Neuronal stem cell (in vitro differentiated cells): ENCODE data around the gene C2CD4D.

ENCODE experiments used
- DNase-seq: peaks from one replicate; pipeline ENCODE4 v3.0.0-alpha.2; 2013; ENCODE audit warnings: low spot score
- H2AFZ ChIP-seq: one replicate; pipeline ENCODE4 v1.6.1; 2013; ENCODE audit warnings: mild to moderate bottlenecking, low read length, inconsistent platforms
- H2AK5ac ChIP-seq: 2 replicates; pipeline ENCODE4 v1.6.1; 2013; ENCODE audit warnings: low read depth, mild to moderate bottlenecking, inconsistent platforms, low read length, moderate library complexity, mixed read lengths
- H2BK120ac ChIP-seq: 2 replicates; pipeline ENCODE4 v1.6.1; 2013; ENCODE audit warnings: low read depth, mild to moderate bottlenecking, inconsistent platforms, low read length, moderate library complexity, mixed read lengths
- H2BK12ac ChIP-seq: one replicate; pipeline ENCODE4 v1.6.1; 2013; ENCODE audit warnings: low read length, inconsistent platforms
- H2BK15ac ChIP-seq: 2 replicates; pipeline ENCODE4 v1.6.1; 2013; ENCODE audit warnings: mild to moderate bottlenecking, low read length, inconsistent platforms, mixed read lengths
- H2BK5ac ChIP-seq: one replicate; pipeline ENCODE4 v1.6.1; 2013; ENCODE audit warnings: inconsistent platforms, mild to moderate bottlenecking, low read length, moderate library complexity
- H3K14ac ChIP-seq: one replicate; pipeline ENCODE4 v1.6.1; 2013; ENCODE audit warnings: low read length, inconsistent platforms
- H3K18ac ChIP-seq: 2 replicates; pipeline ENCODE4 v1.6.1; 2013; ENCODE audit warnings: low read length, inconsistent platforms
- H3K23ac ChIP-seq: 2 replicates; pipeline ENCODE4 v1.6.1; 2013; ENCODE audit warnings: low read depth, mild to moderate bottlenecking, mixed read lengths, low read length, inconsistent platforms; ENCODE audit not compliant: poor library complexity
- H3K27ac ChIP-seq: replicated peaks from 3 replicates; pipeline ENCODE4 v1.5.1; 2013; ENCODE audit warnings: low read length, inconsistent platforms
- H3K27me3 ChIP-seq, 3 experiments: 2 replicates each; pipeline ENCODE4 v1.6.1; 2013; ENCODE audit warnings: low read length in 3 of 3, mild to moderate bottlenecking in 2 of 3, inconsistent platforms in 1 of 3, low read depth in 1 of 3, mixed read lengths in 1 of 3, moderate library complexity in 1 of 3; ENCODE audit not compliant: control insufficient read depth in 3 of 3, insufficient read depth in 3 of 3
- H3K36me3 ChIP-seq, 2 donors: replicated peaks in 1 of 2; 2 replicates each; pipeline ENCODE4 v1.6.1; 2013; ENCODE audit warnings: low read length in 2 of 2; ENCODE audit not compliant: control insufficient read depth in 2 of 2, insufficient read depth in 2 of 2
- H3K4ac ChIP-seq: 2 replicates; pipeline ENCODE4 v1.6.1; 2013; ENCODE audit warnings: inconsistent platforms, mild to moderate bottlenecking, low read length, moderate library complexity
- H3K4me1 ChIP-seq, 2 donors: 1 replicate in 1 of 2; 2 replicates in 1 of 2; pipeline ENCODE4 v1.6.1; 2013; ENCODE audit warnings: low read length in 2 of 2, low read depth in 1 of 2; ENCODE audit not compliant: control insufficient read depth in 2 of 2, insufficient read depth in 1 of 2
- H3K4me2 ChIP-seq: one replicate; pipeline ENCODE4 v1.6.1; 2013; ENCODE audit warnings: mild to moderate bottlenecking, low read length, inconsistent platforms; ENCODE audit not compliant: insufficient read depth, poor library complexity, severe bottlenecking
- H3K4me3 ChIP-seq, 2 donors: 2 replicates each; pipeline ENCODE4 v1.5.1; 2013; ENCODE audit warnings: low read length in 2 of 2, mild to moderate bottlenecking in 2 of 2, inconsistent platforms in 1 of 2, moderate library complexity in 1 of 2
- H3K79me1 ChIP-seq: one replicate; pipeline ENCODE4 v1.6.1; 2013; ENCODE audit warnings: low read depth, mild to moderate bottlenecking, inconsistent platforms, low read length, moderate library complexity
- H3K9ac ChIP-seq: one replicate; pipeline ENCODE4 v1.6.1; 2013; ENCODE audit warnings: mild to moderate bottlenecking, low read depth, low read length, inconsistent platforms; ENCODE audit not compliant: poor library complexity
- H3K9me3 ChIP-seq, 2 donors: replicated peaks in 1 of 2; 2 replicates each; pipeline versions ENCODE3 to v1.6.1; 2013; ENCODE audit warnings: low read length in 2 of 2, mild to moderate bottlenecking in 2 of 2, inconsistent platforms in 1 of 2, low read depth in 1 of 2, mixed read lengths in 1 of 2, moderate library complexity in 1 of 2; ENCODE audit not compliant: control insufficient read depth in 2 of 2, insufficient read depth in 1 of 2
- H4K8ac ChIP-seq: one replicate; pipeline ENCODE4 v1.6.1; 2013; ENCODE audit warnings: low read depth, mild to moderate bottlenecking, inconsistent platforms, low read length, moderate library complexity
- H4K91ac ChIP-seq: one replicate; pipeline ENCODE4 v1.6.1; 2013; ENCODE audit warnings: low read length, low read depth, mild to moderate bottlenecking, inconsistent platforms; ENCODE audit not compliant: poor library complexity
- WGBS, 2 donors: extraction: QIAGEN DNeasy Blood & Tissue Kit; methylation state at CpG; one replicate each; pipeline ENCODE4 v1.1.7; 2013; ENCODE audit warnings: missing lambda C conversion rate in 2 of 2, mixed read lengths in 1 of 2; ENCODE audit not compliant: insufficient read length in 2 of 2, insufficient replicate concordance in 1 of 2; ENCODE audit errors: extremely low coverage in 2 of 2; 5-methylcytosine and 5-hydroxymethylcytosine counted together

Gene C2CD4D

GRCh38 chr1:151806170-151806569 lies 33.5 kb downstream of the C2CD4D start:
- H2BK12ac ChIP-seq = no peak overlapping the region
- WGBS, 2 donors = no CpG with 5 or more reads among the region's 7 CpGs
- no peak overlapping the region for H3K4ac ChIP-seq
- H3K79me1 ChIP-seq = peaks cover 1% of the 10 kb centered on the region
- no peaks in the 10 kb centered on the region for H3K9me3 ChIP-seq
- no peak overlapping the region for H4K8ac ChIP-seq
- no peak overlapping the region for H2AFZ ChIP-seq
- H3K18ac ChIP-seq = peak overlapping the region; percentile 48
- H2BK15ac ChIP-seq = no peak overlapping the region
- H3K4me3 ChIP-seq = no peak overlapping the region
- H3K14ac ChIP-seq = no peak overlapping the region
- H4K91ac ChIP-seq = no peak overlapping the region
- no peak overlapping the region for H2AK5ac ChIP-seq
- no peak for DNase-seq
- no peaks in the 10 kb centered on the region for H3K36me3 ChIP-seq
- no peak overlapping the region for H3K4me2 ChIP-seq
- peaks cover 0 to 4% of the 10 kb centered on the region in 2 donors for H3K4me1 ChIP-seq
- H3K27me3 ChIP-seq = peaks cover 0 to 85% (median 0%) of the 10 kb centered on the region in 3 experiments
- H2BK120ac ChIP-seq = no peak overlapping the region
- no peak overlapping the region for H3K9ac ChIP-seq
- H2BK5ac ChIP-seq = no peak overlapping the region
- H3K23ac ChIP-seq = no peak overlapping the region
- H3K27ac ChIP-seq = no peak overlapping the region

- H2BK5ac ChIP-seq = no peak within 1 kb of the TSS
- no peak within 1 kb of the TSS for H2BK15ac ChIP-seq
- H3K4me3 ChIP-seq = no peak within 1 kb of the TSS
- no peak within 1 kb of the TSS for H2AFZ ChIP-seq
- peak within 1 kb of the TSS; percentile 48 for H3K18ac ChIP-seq
- H3K36me3 ChIP-seq = no peaks in the 10 kb centered on the region
- H3K9ac ChIP-seq = no peak within 1 kb of the TSS
- no peak within 1 kb of the TSS for H3K14ac ChIP-seq
- DNase-seq = no peak
- no peak within 1 kb of the TSS for H3K4me2 ChIP-seq
- peaks cover 0 to 83% (median 0%) of the 10 kb centered on the region in 3 experiments for H3K27me3 ChIP-seq
- no peak within 1 kb of the TSS for H4K8ac ChIP-seq
- H2BK12ac ChIP-seq = no peak within 1 kb of the TSS
- no peak within 1 kb of the TSS for H3K23ac ChIP-seq
- peak within 1 kb of the TSS; percentile 5 for H2AK5ac ChIP-seq
- no peak within 1 kb of the TSS for H3K27ac ChIP-seq
- no CpG with 5 or more reads among the region's 12 CpGs for WGBS, 2 donors
- H3K4ac ChIP-seq = no peak within 1 kb of the TSS
- H3K9me3 ChIP-seq = no peaks in the 10 kb centered on the region
- H4K91ac ChIP-seq = no peak within 1 kb of the TSS
- H3K4me1 ChIP-seq = peaks cover 0 to 2% of the 10 kb centered on the region in 2 donors
- H2BK120ac ChIP-seq = no peak within 1 kb of the TSS
- H3K79me1 ChIP-seq = peaks cover 1% of the 10 kb centered on the region
Measured at GRCh38 chr1:151805066-151805820, 34.4 kb downstream of the C2CD4D start, which contains the start of gene LINGO4. Gene LINGO4 (minus strand): TSS chr1:151805419. CDS start chr1:151802704, 2,715 bp downstream.

- Histone ChIP-seq H3K23ac (no peak overlapping the region), H2BK12ac (no peak overlapping the region), H2BK5ac (no peak overlapping the region), H2AK5ac (no peak overlapping the region), H4K91ac (no peak overlapping the region), H4K8ac (no peak overlapping the region), H3K4me2 (no peak overlapping the region), H3K9ac (no peak overlapping the region), H3K27me3 (peaks cover 0 to 80% (median 0%) of the 10 kb centered on the region in 3 experiments), H3K4me3 (no peak overlapping the region), H3K4me1 (peaks cover 1 to 6% of the 10 kb centered on the region in 2 donors), H2BK15ac (no peak overlapping the region), H3K14ac (no peak overlapping the region), H3K79me1 (peaks cover 1% of the 10 kb centered on the region), H2BK120ac (no peak overlapping the region), H3K18ac (no peak overlapping the region), H2AFZ (no peak overlapping the region), H3K36me3 (no peaks in the 10 kb centered on the region), H3K9me3 (no peaks in the 10 kb centered on the region), H3K4ac (no peak overlapping the region), H3K27ac (no peak overlapping the region)
- DNase-seq = no peak
- no CpG with 5 or more reads among the region's 3 CpGs for WGBS, 2 donors
Measured at GRCh38 chr1:151803915-151804314, 35.7 kb downstream of the C2CD4D start.

- H3K14ac ChIP-seq = no peak overlapping the region
- no peak overlapping the region for H3K27ac ChIP-seq
- no peak overlapping the region for H4K91ac ChIP-seq
- no peak overlapping the region for H3K4ac ChIP-seq
- H3K9me3 ChIP-seq = no peaks in the 10 kb centered on the region
- H3K27me3 ChIP-seq = peaks cover 0 to 76% (median 0%) of the 10 kb centered on the region in 3 experiments
- no peaks in the 10 kb centered on the region for H3K36me3 ChIP-seq
- no peak overlapping the region for H2BK12ac ChIP-seq
- no peak overlapping the region for H3K18ac ChIP-seq
- H2AK5ac ChIP-seq = no peak overlapping the region
- DNase-seq = no peak
- peaks cover 1% of the 10 kb centered on the region for H3K79me1 ChIP-seq
- no peak overlapping the region for H4K8ac ChIP-seq
- peaks cover 2 to 8% of the 10 kb centered on the region in 2 donors for H3K4me1 ChIP-seq
- no peak overlapping the region for H3K9ac ChIP-seq
- H2AFZ ChIP-seq = no peak overlapping the region
- H3K4me2 ChIP-seq = no peak overlapping the region
- H3K23ac ChIP-seq = no peak overlapping the region
- H2BK120ac ChIP-seq = no peak overlapping the region
- H3K4me3 ChIP-seq = no peak overlapping the region
- no peak overlapping the region for H2BK5ac ChIP-seq
- H2BK15ac ChIP-seq = no peak overlapping the region
Measured at GRCh38 chr1:151803164-151803563, 36.5 kb downstream of the C2CD4D start.
